IPS-11a (cell line): ENCODE results near the gene CETN2.
"Not testable (repeated sequence)": the region's sequence is repeated elsewhere in the genome, so short reads cannot be mapped to it uniquely, and the experiment has no call there.

ENCODE experiments used
- H3K4me3 ChIP-seq: one replicate; pipeline ENCODE4 v1.5.1; 2013; ENCODE audit warnings: low read depth, low read length, control low read depth

Gene CETN2

GRCh38 chrX:152833378-152833777 lies 2.8 kb upstream of the CETN2 start:
- no peak overlapping the region for H3K4me3 ChIP-seq

GRCh38 chrX:152832520-152832919 lies 2.0 kb upstream of the CETN2 start:
- H3K4me3 ChIP-seq, result no peak overlapping the region

- peak overlapping the region; percentile 63 for H3K4me3 ChIP-seq
These were observed 834 bp upstream of the CETN2 start for GRCh38 chrX:152831391-152831790.

- no peak overlapping the region for H3K4me3 ChIP-seq
These were observed 5.6 kb downstream of the CETN2 start for GRCh38 chrX:152824841-152825374.

GRCh38 chrX:152823657-152824056 lies 6.9 kb downstream of the CETN2 start:
- no peak overlapping the region for H3K4me3 ChIP-seq

- H3K4me3 ChIP-seq, result no peak overlapping the region
These were observed 8.0 kb downstream of the CETN2 start for GRCh38 chrX:152822383-152823086.

- H3K4me3 ChIP-seq, result no peak overlapping the region
These were observed 9.3 kb downstream of the CETN2 start for GRCh38 chrX:152821145-152821765.

GRCh38 chrX:152819732-152820131 lies 10.8 kb downstream of the CETN2 start:
- no peak overlapping the region for H3K4me3 ChIP-seq

GRCh38 chrX:152819266-152819665 lies 11.3 kb downstream of the CETN2 start:
- H3K4me3 ChIP-seq, result no peak overlapping the region

- no peak overlapping the region for H3K4me3 ChIP-seq
These were observed 12.2 kb downstream of the CETN2 start for GRCh38 chrX:152818356-152818755.

- no peak overlapping the region for H3K4me3 ChIP-seq
These were observed 13.3 kb downstream of the CETN2 start for GRCh38 chrX:152817078-152817764.

- no peak overlapping the region for H3K4me3 ChIP-seq
These were observed 16.5 kb downstream of the CETN2 start for GRCh38 chrX:152814048-152814447.

GRCh38 chrX:152813206-152813605 lies 17.4 kb downstream of the CETN2 start:
- no peak overlapping the region for H3K4me3 ChIP-seq

GRCh38 chrX:152810403-152810802 lies 20.2 kb downstream of the CETN2 start:
- no peak overlapping the region for H3K4me3 ChIP-seq

- no peak overlapping the region for H3K4me3 ChIP-seq
These were observed 24.5 kb downstream of the CETN2 start for GRCh38 chrX:152806035-152806434.

GRCh38 chrX:152798945-152799344 lies 31.6 kb downstream of the CETN2 start:
- no peak overlapping the region for H3K4me3 ChIP-seq

GRCh38 chrX:152787062-152787461 lies 43.5 kb downstream of the CETN2 start:
- not testable (repeated sequence) for H3K4me3 ChIP-seq
